Spleen (tissue), 11 donors: ENCODE measurements around the gene SLC16A2. TPM values are rescaled to one million over a fixed set of nuclear protein-coding genes. Genes with fewer than 3 reads are reported as not detected.
"Not testable (repeated sequence)": the region's sequence is repeated elsewhere in the genome, so short reads cannot be mapped to it uniquely, and the experiment has no call there.

Source experiments
- DNase-seq: peaks from one replicate; pipeline ENCODE4 v3.0.0-alpha.2; 2020
- H3K27ac ChIP-seq, 8 donors: fragments of 200-600 bp; sonication (generic) in 7 of 8; 1 replicate in 4 of 8; 2 replicates in 4 of 8; pipeline versions ENCODE4 v1.5.0 to v1.8.0; 2016 to 2021; ENCODE audit warnings: inconsistent platforms in 4 of 8, mild to moderate bottlenecking in 4 of 8, moderate library complexity in 1 of 8
- H3K27me3 ChIP-seq, 7 donors: fragments of 200-600 bp; sonication (generic) in 6 of 7; replicated peaks in 1 of 7; 1 replicate in 4 of 7; 2 replicates in 3 of 7; pipeline versions ENCODE4 v1.5.0 to v1.8.0; 2016 to 2021; ENCODE audit warnings: inconsistent platforms in 3 of 7, mild to moderate bottlenecking in 1 of 7
- H3K36me3 ChIP-seq, 6 donors: fragments of 200-600 bp; sonication (generic) in 5 of 6; 1 replicate in 4 of 6; 2 replicates in 2 of 6; pipeline versions ENCODE4 v1.5.0 to v1.8.0; 2016 to 2021; ENCODE audit warnings: inconsistent platforms in 2 of 6
- H3K4me1 ChIP-seq, 6 donors: fragments of 200-600 bp; sonication (generic) in 5 of 6; 1 replicate in 3 of 6; 2 replicates in 3 of 6; pipeline versions ENCODE4 v1.5.0 to v1.8.0; 2016 to 2021; ENCODE audit warnings: inconsistent platforms in 3 of 6
- H3K4me3 ChIP-seq, 8 donors: fragments of 200-600 bp; sonication (generic) in 7 of 8; 1 replicate in 4 of 8; 2 replicates in 4 of 8; pipeline versions ENCODE4 v1.5.0 to v1.8.0; 2016 to 2021; ENCODE audit warnings: inconsistent platforms in 4 of 8, mild to moderate bottlenecking in 4 of 8, moderate library complexity in 2 of 8
- H3K9me3 ChIP-seq, 8 donors: fragments of 200-600 bp; sonication (generic) in 7 of 8; 1 replicate in 4 of 8; 2 replicates in 4 of 8; pipeline versions ENCODE4 v1.5.0 to v1.8.0; 2016 to 2021; ENCODE audit warnings: inconsistent platforms in 4 of 8
- CTCF ChIP-seq, 11 experiments: fragments of 200-600 bp in 7 of 11; fragments of 450-650 bp in 4 of 11; sonication (generic) in 4 of 11; IDR thresholded peaks in 8 of 11; conservative IDR thresholded peaks in 3 of 11; 1 replicate in 7 of 11; 2 replicates in 4 of 11; pipeline versions ENCODE4 v1.4.0 to v1.8.0; 2016 to 2021; ENCODE audit warnings: antibody characterized with exemption in 11 of 11, inconsistent platforms in 4 of 11, mild to moderate bottlenecking in 1 of 11
- POLR2A ChIP-seq, 3 donors: fragments of 450-650 bp; IDR thresholded peaks; one replicate each; pipeline ENCODE4 v1.5.1; 2017; ENCODE audit warnings: antibody characterized with exemption in 3 of 3, mild to moderate bottlenecking in 1 of 3
- POLR2AphosphoS5 ChIP-seq, 3 donors: sonication (generic); formaldehyde crosslinking; IDR thresholded peaks; one replicate each; pipeline ENCODE4 v1.5.1; 2017; ENCODE audit warnings: antibody characterized with exemption in 3 of 3
- WGBS, 5 donors: extraction: QIAGEN DNeasy Blood & Tissue Kit in 3 of 5; methylation state at CpG; one replicate each; pipeline versions ENCODE4 v1.1.5 to v1.1.7; 2013 to 2018; 5-methylcytosine and 5-hydroxymethylcytosine counted together
- intact Hi-C: fragments of 100-400 bp; cut with DNase I; formaldehyde crosslinking; loops from one replicate; pipeline ENCODE4 v1.15.0; 2023; ENCODE audit warnings: low total_unique reads
- polyA plus RNA-seq, 3 donors: library from polyadenylated mRNA; stranded (reverse); fragments of 200-250 nt; gene quantifications; one replicate each; pipeline ENCODE4 v1.2.1, GENCODE V29; 2013
- total RNA-seq, 7 donors: library from RNA; depleted of rRNA in 3 of 7; stranded (reverse); fragments of >200 nt in 3 of 7; fragmentation: NEBNext Ultra II Directional in 4 of 7; extraction: Animal tissue kit (Norgen Biotek cat#: 25700) in 4 of 7; gene quantifications; one replicate each; pipeline versions ENCODE4 v1.1.0 to v1.2.1, GENCODE V29; 2016 to 2021
- donor health status: healthy with polysubstance abuse.
- donor health status: DM: no; HTN: no; CAD: no; lungs with moderate emphysema.
- donor health status: DM: no; HTN: no; CAD: no.
- donor health status: Bipolar disorder and iron deficiency.
- donor health status: healthy.
- donor health status: DM: no; HTN: no; CAD: no.
- donor health status: DM: yes; HTN: yes; CAD: no.

Gene SLC16A2
- total and polyA plus RNA-seq, 10 donors: 0.41 to 4.4 (median 3.1) TPM

DNA sequence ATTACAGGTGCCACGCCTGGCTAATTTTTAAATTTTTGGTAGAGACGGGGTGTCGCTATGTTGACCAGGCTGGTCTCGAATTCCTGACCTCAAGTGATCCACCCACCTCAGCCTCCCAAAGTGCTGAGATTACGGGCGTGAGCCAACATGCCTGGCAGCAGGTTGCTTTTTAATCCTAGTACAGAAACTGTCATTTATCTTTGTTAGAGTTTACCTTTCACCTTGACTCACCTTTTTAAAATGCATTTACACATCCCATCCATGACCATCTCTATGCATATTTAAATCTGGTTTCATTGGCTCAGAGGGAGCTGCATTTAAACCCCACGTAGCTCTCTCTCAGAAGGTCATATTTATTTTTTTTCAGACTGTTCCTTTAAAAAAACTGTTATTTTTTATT is 31.9 kb downstream of the SLC16A2 start:
- intact Hi-C loops: no loop called here
- DNase-seq: no peak
- Histone ChIP-seq H3K4me3 (no peak overlapping the region), H3K4me1 (no peaks in the 10 kb centered on the region), H3K27ac (no peak overlapping the region), H3K27me3 (no peaks in the 10 kb centered on the region), H3K9me3 (no peaks in the 10 kb centered on the region), H3K36me3 (no peaks in the 10 kb centered on the region)
- WGBS, 5 donors: 81 to 99% (median 95%) methylated on average over 7 of the region's 7 CpGs
- no peak for TF ChIP-seq POLR2AphosphoS5 (IDR thresholded peaks at IDR 0.05)
- no peak for TF ChIP-seq POLR2A (IDR thresholded peaks at IDR 0.05)
- no peak for TF ChIP-seq CTCF (IDR thresholded peaks at IDR 0.05 in 8 of 11, conservative IDR thresholded peaks at IDR 0.05 in 3 of 11)

DNA sequence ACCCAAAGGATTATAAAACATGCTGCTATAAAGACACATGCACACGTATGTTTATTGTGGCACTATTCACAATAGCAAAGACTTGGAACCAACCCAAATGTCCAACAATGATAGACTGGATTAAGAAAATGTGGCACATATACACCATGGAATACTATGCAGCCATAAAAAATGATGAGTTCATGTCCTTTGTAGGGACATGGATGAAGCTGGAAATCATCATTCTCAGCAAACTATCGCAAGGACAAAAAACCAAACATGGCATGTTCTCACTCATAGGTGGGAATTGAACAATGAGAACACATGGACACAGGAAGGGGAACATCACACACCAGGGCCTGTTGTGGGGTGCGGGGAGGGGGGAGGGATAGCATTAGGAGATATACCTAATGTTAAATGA is 32.9 kb downstream of the SLC16A2 start:
- H3K4me3 ChIP-seq, intact Hi-C loops, H3K9me3 ChIP-seq, H3K27ac ChIP-seq, DNase-seq, H3K36me3 ChIP-seq, H3K27me3 ChIP-seq, H3K4me1 ChIP-seq: not testable (repeated sequence)
- WGBS, 5 donors: 83 to 100% (median 94%) methylated on average over 1 to 2 of the region's 3 CpGs

DNA sequence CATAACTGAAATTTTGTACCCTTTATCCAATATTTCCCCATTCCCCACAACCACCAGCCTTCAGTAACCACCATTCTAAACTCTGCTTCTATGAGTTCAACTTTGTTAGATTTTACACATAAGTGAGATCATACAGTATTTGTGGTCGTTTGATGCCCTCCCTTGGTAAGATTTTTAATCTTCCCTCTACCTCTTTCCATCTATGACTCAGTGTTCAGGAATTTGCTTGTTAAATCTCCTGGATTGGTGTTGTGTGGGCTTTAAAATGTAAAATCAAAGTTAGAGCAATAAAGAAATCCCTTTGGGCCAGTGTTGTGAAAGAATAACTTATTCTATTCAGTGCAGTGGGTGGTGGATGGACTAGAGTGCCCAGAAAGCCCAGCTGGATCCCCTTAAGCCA is 37.4 kb downstream of the SLC16A2 start:
- no peaks in the 10 kb centered on the region for H3K9me3 ChIP-seq
- no peak overlapping the region for H3K4me3 ChIP-seq
- WGBS, 5 donors: 20 to 56% (median 50%) methylated on average over 1 of the region's 1 CpG
- no peak for DNase-seq
- H3K36me3 ChIP-seq: no peaks in the 10 kb centered on the region
- no peak for TF ChIP-seq POLR2AphosphoS5 (IDR thresholded peaks at IDR 0.05)
- TF ChIP-seq POLR2A (IDR thresholded peaks at IDR 0.05): no peak
- no peak for TF ChIP-seq CTCF (IDR thresholded peaks at IDR 0.05 in 8 of 11, conservative IDR thresholded peaks at IDR 0.05 in 3 of 11)
- no peaks in the 10 kb centered on the region for H3K4me1 ChIP-seq
- H3K27me3 ChIP-seq: no peaks in the 10 kb centered on the region
- intact Hi-C loops: no loop called here
- H3K27ac ChIP-seq: no peak overlapping the region

GRCh38 chrX:74461384-74461783 is 40.1 kb downstream of the SLC16A2 start:
- intact Hi-C loops: no loop called here
- 72 to 90% (median 88%) methylated on average over 4 of the region's 4 CpGs for WGBS, 5 donors
- H3K27me3 ChIP-seq: peaks cover 0 to 8% (median 0%) of the 10 kb centered on the region in 7 donors
- H3K4me1 ChIP-seq: no peaks in the 10 kb centered on the region
- H3K36me3 ChIP-seq: no peaks in the 10 kb centered on the region
- no peaks in the 10 kb centered on the region for H3K9me3 ChIP-seq
- H3K27ac ChIP-seq: no peak overlapping the region
- no peak for DNase-seq
- TF ChIP-seq POLR2A (IDR thresholded peaks at IDR 0.05): no peak
- no peak for TF ChIP-seq POLR2AphosphoS5 (IDR thresholded peaks at IDR 0.05)
- TF ChIP-seq CTCF (IDR thresholded peaks at IDR 0.05 in 8 of 11, conservative IDR thresholded peaks at IDR 0.05 in 3 of 11): no peak
- H3K4me3 ChIP-seq: no peak overlapping the region

DNA sequence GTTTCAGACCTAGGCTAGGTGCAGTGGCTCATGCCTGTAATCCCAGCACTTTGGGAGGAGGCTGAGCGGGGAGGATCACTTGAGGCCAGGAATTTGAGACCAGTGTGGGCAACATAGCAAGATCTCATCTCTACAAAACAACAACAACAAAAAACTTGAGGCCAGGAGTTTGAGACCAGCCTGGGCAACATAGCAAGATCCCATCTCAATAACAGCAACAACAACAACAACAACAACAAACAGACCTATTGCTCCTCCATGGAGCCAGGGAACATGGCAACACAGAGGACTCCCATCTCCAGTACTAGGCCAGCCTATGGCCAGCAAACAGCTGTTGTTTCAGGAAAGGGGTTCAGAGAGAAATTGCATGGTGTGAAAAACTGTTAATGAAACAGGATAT is 43.4 kb downstream of the SLC16A2 start:
- peaks cover 0 to 8% (median 0%) of the 10 kb centered on the region in 7 donors for H3K27me3 ChIP-seq
- H3K36me3 ChIP-seq: no peaks in the 10 kb centered on the region
- no peak for DNase-seq
- TF ChIP-seq POLR2AphosphoS5 (IDR thresholded peaks at IDR 0.05) (no peak), POLR2A (IDR thresholded peaks at IDR 0.05) (no peak), CTCF (IDR thresholded peaks at IDR 0.05 in 8 of 11, conservative IDR thresholded peaks at IDR 0.05 in 3 of 11) (no peak)
- H3K27ac ChIP-seq: no peak overlapping the region
- H3K4me3 ChIP-seq: no peak overlapping the region
- intact Hi-C loops: no loop called here
- no peaks in the 10 kb centered on the region for H3K4me1 ChIP-seq
- 67 to 100% (median 86%) methylated on average over 1 of the region's 1 CpG for WGBS, 5 donors
- no peaks in the 10 kb centered on the region for H3K9me3 ChIP-seq
